GM19035 (cell line): ENCODE data around the gene BIRC6.
"Not testable (repeated sequence)": the region's sequence is repeated elsewhere in the genome, so short reads cannot be mapped to it uniquely, and the experiment has no call there.

Source experiments
- ATAC-seq: cut with Tn5 transposase; IDR thresholded peaks from one replicate; pipeline ENCODE4 v1.9.1; 2021; ENCODE audit not compliant: unreplicated experiment

Gene BIRC6

DNA sequence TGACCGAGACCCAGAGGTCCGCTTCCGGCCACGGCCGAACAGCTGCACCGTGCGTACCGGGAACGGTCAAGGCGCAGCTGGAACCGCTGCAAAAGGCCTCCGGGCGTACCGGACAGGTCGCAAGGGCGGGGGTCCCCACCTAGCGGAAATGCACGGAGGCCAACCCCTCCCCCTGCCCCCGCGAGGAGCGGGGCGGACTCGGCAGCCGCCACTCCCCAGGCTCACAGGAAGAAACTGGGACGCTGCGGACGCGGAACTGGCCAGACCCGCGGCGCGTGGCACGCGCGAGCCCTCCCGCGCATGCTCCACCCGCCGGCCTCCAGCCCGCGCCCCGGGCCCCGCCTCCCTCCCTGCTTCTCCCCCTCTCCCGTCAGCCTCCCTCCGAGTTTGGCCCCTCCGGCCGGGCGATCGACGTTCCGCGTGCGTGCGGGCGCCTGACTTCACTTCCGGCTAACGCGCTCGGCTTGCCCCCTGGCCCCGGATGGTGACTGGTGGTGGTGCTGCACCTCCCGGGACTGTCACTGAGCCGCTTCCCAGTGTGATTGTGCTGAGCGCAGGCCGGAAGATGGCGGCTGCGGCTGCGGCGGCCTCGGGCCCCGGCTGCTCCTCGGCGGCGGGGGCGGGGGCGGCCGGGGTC is at the start of gene BIRC6:
Gene BIRC6 (plus strand): TSS at position 343 of the 637 bp plus-strand sequence. CDS start 139 bp downstream, at position 482.
- ATAC-seq, result peak; percentile 88

DNA sequence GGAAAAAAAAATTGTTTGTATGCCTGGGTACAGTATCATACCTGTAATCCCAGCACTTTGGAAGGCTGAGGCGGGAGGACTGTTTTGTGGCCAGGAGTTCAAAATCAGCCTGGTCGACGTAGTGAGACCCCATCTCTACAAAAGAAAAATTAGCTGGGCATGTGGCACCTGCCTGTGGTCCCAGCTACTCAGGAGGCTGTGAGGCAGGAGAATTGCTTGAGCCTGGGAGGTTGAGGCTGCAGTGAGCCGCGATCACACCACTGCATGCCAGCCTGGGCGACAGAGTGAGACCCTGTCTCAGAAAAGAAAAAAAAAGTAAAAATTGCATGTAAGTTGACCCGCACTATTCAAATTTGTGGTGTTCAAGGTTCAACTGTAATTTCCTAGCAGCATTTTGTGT is 46.2 kb upstream of the BIRC6 start:
- no peak for ATAC-seq

- ATAC-seq, result no peak
Observed at GRCh38 chr2:32314886-32315285, 41.9 kb upstream of the BIRC6 start.

DNA sequence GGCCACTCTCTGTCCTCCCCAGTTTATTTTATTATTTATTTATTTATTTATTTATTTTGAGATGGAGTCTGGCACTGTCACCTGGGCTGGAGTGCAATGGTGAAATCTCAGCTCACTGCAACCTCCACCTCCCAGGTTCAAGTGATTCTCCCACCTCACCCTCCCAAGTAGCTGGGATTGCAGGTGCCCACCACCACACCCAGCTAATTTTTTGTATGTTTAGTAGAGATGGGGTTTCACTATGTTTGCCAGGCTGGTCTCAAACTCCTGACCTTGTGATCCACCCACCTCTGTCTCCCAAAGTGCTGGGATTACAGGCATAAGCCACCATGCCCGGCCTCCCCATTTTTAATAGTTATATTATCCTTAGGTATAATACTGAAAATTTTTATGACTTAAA is 28.1 kb upstream of the BIRC6 start:
- not testable (repeated sequence) for ATAC-seq

GRCh38 chr2:32329180-32329980 is 27.4 kb upstream of the BIRC6 start:
- ATAC-seq, result not testable (repeated sequence)

GRCh38 chr2:32330136-32330535 is 26.7 kb upstream of the BIRC6 start:
- ATAC-seq, result no peak

DNA sequence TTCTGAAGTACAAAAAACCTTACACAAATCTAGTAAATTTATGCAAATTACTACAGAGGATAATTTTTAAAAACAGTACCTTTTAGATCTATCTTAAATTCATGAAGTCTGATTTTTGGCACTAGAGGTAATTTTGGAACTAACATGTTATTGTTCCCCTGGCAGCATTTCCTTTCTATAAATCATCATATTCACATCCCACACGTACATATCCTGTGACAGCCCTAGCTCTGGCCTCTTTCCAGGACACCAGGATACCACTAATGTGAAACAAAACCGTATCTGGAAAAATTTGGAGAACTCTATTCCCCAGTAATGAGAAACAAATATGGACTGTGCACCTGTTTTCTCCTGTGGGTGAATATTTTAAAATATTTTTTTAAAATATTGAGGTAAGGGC is 14.0 kb upstream of the BIRC6 start:
- ATAC-seq, result no peak

DNA sequence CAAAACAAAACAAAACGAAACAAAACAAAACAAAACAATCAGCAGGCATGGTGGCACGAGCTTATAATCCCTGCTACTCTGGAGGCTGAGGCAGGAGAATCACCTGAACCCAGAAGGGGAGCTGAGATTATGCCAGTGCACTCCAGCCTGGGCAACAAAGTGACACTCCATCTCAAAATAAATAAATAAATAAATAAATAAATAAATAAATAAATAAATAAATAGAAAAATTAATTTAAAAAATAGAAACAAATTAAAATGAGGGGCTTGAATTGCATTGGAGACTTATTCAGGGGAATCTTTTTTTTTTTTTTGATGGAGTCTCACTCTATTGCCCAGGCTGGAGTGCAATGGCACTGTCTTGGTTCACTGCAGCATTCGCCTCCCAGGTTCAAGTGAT is 6.0 kb upstream of the BIRC6 start:
- not testable (repeated sequence) for ATAC-seq

DNA sequence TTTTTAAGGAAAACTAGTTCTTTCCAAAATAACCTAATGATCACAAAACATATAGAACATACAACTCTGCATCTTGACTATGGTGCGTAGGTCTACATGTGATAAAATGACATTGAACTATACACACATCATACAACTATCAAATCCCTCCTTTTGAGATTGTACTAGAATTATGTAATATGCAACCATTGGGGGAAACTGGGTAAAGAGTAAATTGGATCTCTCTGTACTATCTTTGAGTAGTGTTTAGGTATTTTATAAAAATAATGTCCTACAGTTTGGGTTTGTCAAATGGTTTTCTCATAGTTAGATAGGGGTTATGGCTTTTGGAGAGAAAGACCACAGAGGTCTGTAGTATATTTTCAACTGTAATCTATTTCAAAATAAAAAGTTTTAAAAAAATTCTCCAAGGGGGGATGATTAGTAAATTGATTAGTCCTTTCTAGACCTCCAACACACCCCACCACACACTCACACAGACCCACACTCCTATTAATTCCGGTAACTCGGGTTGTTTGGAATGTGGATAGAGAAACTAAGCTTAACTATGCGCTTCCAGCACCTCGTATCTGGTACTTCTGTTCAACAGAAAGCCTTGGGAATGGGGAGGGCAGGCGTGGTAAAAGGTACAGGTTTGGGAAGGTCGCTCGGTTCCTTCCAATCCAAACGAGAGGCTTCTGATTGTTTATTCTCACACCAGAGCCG is 695 bp upstream of the BIRC6 start:
- no peak for ATAC-seq

DNA sequence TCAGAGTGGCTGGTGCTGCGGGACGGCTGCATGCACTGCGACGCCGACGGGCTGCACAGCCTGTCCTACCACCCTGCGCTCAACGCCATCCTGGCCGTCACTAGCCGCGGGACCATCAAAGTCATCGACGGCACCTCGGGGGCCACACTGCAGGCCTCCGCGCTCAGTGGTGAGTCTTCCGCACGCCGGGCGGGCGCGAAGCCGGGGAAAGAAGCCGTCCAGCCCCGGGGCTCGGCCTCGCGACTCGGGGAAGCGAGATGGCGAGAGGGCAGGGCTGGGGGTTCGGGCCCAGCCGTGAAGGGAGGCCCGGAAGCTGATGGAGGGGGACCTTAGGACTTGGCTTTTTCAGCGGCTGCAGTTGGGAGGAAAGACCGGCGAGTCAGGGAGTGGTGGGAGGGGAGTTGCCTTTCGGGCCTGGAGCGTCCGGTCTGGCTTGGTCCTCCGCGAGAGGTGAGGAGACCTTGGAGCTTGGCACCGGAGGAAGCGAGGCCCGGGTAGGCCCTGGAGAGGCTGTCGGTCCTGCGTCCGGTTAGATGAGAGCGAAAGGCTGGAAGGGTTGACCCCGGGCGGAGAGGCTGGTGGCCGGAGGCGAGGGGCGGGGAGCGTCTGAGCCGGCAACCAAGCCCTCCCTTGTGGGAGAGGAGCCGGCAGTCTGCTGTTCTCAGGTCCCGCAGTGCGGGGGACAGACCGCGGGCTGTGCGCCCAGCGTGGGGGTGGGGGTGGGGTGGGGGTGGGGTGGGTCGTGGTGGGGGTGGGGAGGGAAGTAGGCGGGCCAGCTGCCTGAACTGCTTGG is 691 bp downstream of the BIRC6 start:
- ATAC-seq, result peak; percentile 9

- no peak for ATAC-seq
Observed at GRCh38 chr2:32358111-32358482, 1.3 kb downstream of the BIRC6 start.

DNA sequence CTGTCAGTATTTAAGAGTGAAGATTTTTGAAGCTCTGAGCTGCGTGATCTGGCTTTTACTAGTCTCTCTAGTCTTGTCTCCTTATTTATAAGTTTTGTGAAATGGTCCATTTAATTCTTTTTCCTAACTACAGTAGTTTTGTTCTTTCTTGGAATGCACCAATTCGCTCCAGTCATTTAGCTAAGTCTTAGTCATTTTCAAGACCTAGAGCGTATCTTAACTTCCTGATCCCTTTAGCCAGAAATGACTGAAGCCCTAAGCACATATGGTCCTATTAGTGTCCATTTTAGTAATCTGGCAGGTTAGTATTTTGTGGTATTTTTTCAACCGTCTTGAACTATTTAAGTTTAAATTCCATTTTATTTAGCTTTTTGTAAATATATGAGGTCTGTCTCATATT is 3.6 kb downstream of the BIRC6 start:
- no peak for ATAC-seq

DNA sequence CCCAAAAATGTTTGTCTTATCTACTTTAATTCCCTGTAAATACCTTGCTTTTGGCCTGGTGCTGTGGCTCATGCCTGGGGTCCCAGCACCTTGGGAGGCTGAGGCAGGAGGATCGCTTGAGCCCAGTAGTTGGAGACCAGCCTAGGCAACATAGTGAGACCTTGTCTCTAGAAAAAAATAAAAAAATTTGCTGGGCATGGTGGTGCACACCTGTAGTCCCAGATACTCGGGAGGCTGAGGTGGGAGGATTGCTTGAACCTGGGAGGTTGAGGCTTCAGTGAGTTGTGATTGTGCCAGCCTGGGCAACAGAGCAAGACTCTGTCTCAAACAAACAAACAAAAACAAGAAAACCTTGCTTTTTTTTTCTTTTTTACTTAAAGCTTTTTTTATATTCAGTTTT is 6.2 kb downstream of the BIRC6 start:
- ATAC-seq, result not testable (repeated sequence)

DNA sequence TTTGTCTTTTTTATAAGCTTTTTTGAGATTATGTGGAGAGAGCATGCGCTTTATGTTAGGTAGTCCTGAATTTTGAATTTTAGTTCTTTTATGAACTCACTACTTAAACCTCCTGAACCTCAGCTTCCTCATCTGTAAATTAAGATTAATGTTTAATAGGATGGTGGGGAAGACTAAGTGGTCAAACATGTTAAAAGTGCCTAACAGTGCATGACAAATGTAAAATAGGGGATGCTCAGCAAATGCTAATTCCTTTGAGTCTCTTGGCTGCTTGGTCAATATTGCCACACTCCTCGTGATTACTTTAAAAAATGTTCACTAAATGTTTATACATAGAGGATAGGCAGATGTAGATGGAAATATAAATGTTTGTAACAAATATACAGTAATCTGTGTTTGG is 6.8 kb downstream of the BIRC6 start:
- ATAC-seq, result no peak

GRCh38 chr2:32364290-32364689 is 7.5 kb downstream of the BIRC6 start:
- ATAC-seq, result not testable (repeated sequence)

GRCh38 chr2:32365679-32366078 is 8.9 kb downstream of the BIRC6 start:
- ATAC-seq, result not testable (repeated sequence)

DNA sequence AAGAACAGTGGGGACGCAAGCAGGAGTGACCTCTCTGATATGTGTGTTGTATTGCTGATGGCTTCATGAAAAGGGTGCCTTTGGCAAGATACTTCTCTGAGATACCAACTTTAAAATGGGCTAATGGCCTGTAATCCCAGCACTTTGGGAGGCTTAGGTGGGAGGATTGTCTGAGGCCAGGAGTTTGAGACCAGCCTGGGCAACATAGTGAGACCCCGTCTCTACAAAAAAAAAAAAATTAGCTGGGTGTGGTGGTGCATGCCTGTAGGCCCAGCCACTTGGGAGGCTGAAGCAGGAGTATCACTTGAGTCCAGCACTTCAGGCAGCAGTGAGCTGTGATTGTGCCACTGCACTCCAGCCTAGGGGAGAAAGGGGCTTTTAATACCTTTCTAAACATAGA is 9.8 kb downstream of the BIRC6 start:
- no peak for ATAC-seq

GRCh38 chr2:32369222-32369621 is 12.4 kb downstream of the BIRC6 start:
- no peak for ATAC-seq

- ATAC-seq, result not testable (repeated sequence)
Observed at GRCh38 chr2:32370942-32371341, 14.1 kb downstream of the BIRC6 start.

- no peak for ATAC-seq
Observed at GRCh38 chr2:32372519-32373182, 15.8 kb downstream of the BIRC6 start.
